Activated CD4-positive, alpha-beta T cell treated with anti-CD3 and anti-CD28 coated beads, Interleukin-2, amount 50 U/mL, for 48 hours (primary cell): ENCODE measurements around the gene C20orf173.
"Not testable (repeated sequence)": the region's sequence is repeated elsewhere in the genome, so short reads cannot be mapped to it uniquely, and the experiment has no call there.

Source experiments
- DNase-seq, 2 experiments: peaks; one replicate each; pipeline ENCODE4 v3.0.0-alpha.2; 2020

C20orf173 gene

GRCh38 chr20:35544941-35545340 is 15.5 kb upstream of the C20orf173 start:
- not testable (repeated sequence) for DNase-seq

- DNase-seq: no peak
Observed at GRCh38 chr20:35544436-35544835, 15.0 kb upstream of the C20orf173 start.

GRCh38 chr20:35542990-35543389 is 13.5 kb upstream of the C20orf173 start:
- DNase-seq: no peak

GRCh38 chr20:35541783-35542662 is 12.6 kb upstream of the C20orf173 start, which contains the start of gene ERGIC3:
ERGIC3 (plus strand) TSS chr20:35542078; CDS start chr20:35542098, 20 bp downstream.
- DNase-seq: peak; percentile 99

GRCh38 chr20:35541118-35541782 is 11.8 kb upstream of the C20orf173 start:
- DNase-seq: no peak

- peak; percentile 8 to 13 for DNase-seq
Observed at GRCh38 chr20:35539756-35540212, 10.3 kb upstream of the C20orf173 start.

- no peak for DNase-seq
Observed at GRCh38 chr20:35527122-35527769, 2.2 kb downstream of the C20orf173 start.

GRCh38 chr20:35525639-35526038 is 3.8 kb downstream of the C20orf173 start:
- no peak for DNase-seq

GRCh38 chr20:35523298-35523888 is 6.1 kb downstream of the C20orf173 start:
- peak; percentile 31 to 50 for DNase-seq

- no peak for DNase-seq
Observed at GRCh38 chr20:35518955-35519354, 10.5 kb downstream of the C20orf173 start.

GRCh38 chr20:35517767-35518166 is 11.7 kb downstream of the C20orf173 start:
- not testable (repeated sequence) for DNase-seq

- DNase-seq: no peak
Observed at GRCh38 chr20:35517125-35517524, 12.3 kb downstream of the C20orf173 start.

- DNase-seq: no peak
Observed at GRCh38 chr20:35515949-35516645, 13.4 kb downstream of the C20orf173 start.

GRCh38 chr20:35515341-35515740 is 14.1 kb downstream of the C20orf173 start:
- no peak for DNase-seq

- no peak for DNase-seq
Observed at GRCh38 chr20:35514371-35514932, 15.0 kb downstream of the C20orf173 start.

GRCh38 chr20:35511814-35512420 is 17.5 kb downstream of the C20orf173 start:
- DNase-seq: no peak

- no peak for DNase-seq
Observed at GRCh38 chr20:35510951-35511735, 18.3 kb downstream of the C20orf173 start.

- no peak for DNase-seq
Observed at GRCh38 chr20:35508493-35509218, 20.8 kb downstream of the C20orf173 start.

GRCh38 chr20:35506872-35507638 is 22.4 kb downstream of the C20orf173 start:
- DNase-seq: no peak
